Neural progenitor cell (in vitro differentiated cells): ENCODE data around the gene STEAP3. TPM values are rescaled to one million over a fixed set of nuclear protein-coding genes. Genes with fewer than 3 reads are reported as not detected.

Source experiments
- DNase-seq: peaks from one replicate; pipeline ENCODE4 v3.0.0-alpha.2; 2016; ENCODE audit warnings: low spot score
- H2AFZ ChIP-seq: fragments of 200-600 bp; sonication (generic); replicated peaks from 2 replicates; pipeline ENCODE4 v1.6.1; 2016; ENCODE audit warnings: antibody characterized with exemption
- H3F3A ChIP-seq: fragments of 200-600 bp; sonication (generic); 2 replicates; pipeline ENCODE4 v1.6.1; 2016; ENCODE audit warnings: antibody characterized with exemption, low read depth
- H3K27ac ChIP-seq: fragments of 200-600 bp; sonication (generic); 2 replicates; pipeline ENCODE4 v1.5.1; 2016; ENCODE audit warnings: mild to moderate bottlenecking
- H3K27me3 ChIP-seq: fragments of 200-600 bp; sonication (generic); 2 replicates; pipeline ENCODE4 v1.6.1; 2016; ENCODE audit warnings: mild to moderate bottlenecking, moderate library complexity
- H3K36me3 ChIP-seq: fragments of 200-600 bp; sonication (generic); 2 replicates; pipeline ENCODE4 v1.5.1; 2016
- H3K4me1 ChIP-seq: fragments of 200-600 bp; sonication (generic); 2 replicates; pipeline ENCODE4 v1.6.1; 2016; ENCODE audit warnings: mixed run types
- H3K4me2 ChIP-seq: fragments of 200-600 bp; sonication (generic); 2 replicates; pipeline ENCODE4 v1.6.1; 2016
- H3K4me3 ChIP-seq: fragments of 200-600 bp; sonication (generic); 2 replicates; pipeline ENCODE4 v1.5.1; 2016
- H3K79me2 ChIP-seq: fragments of 200-600 bp; sonication (generic); 2 replicates; pipeline ENCODE4 v1.6.1; 2016; ENCODE audit warnings: low read depth
- H3K9ac ChIP-seq: fragments of 200-600 bp; sonication (generic); 2 replicates; pipeline ENCODE4 v1.6.1; 2016
- H3K9me3 ChIP-seq: fragments of 200-600 bp; sonication (generic); 2 replicates; pipeline ENCODE4 v1.5.1; 2016; ENCODE audit warnings: low read depth
- H4K20me1 ChIP-seq: fragments of 200-600 bp; sonication (generic); 2 replicates; pipeline ENCODE4 v1.6.1; 2016; ENCODE audit warnings: low read depth
- H3K27ac Mint-ChIP-seq: 3 replicates; pipeline ENCODE4 v1.8.0; 2021; ENCODE audit warnings: mixed read lengths
- H3K27me3 Mint-ChIP-seq: 2 replicates; pipeline ENCODE4 v1.8.0; 2022; ENCODE audit warnings: low read depth, mild to moderate bottlenecking, inconsistent platforms, moderate library complexity, mixed read lengths; ENCODE audit not compliant: insufficient read depth
- H3K36me3 Mint-ChIP-seq: 3 replicates; pipeline ENCODE4 v1.8.0; 2021; ENCODE audit warnings: mixed read lengths
- H3K4me1 Mint-ChIP-seq: 3 replicates; pipeline ENCODE4 v1.8.0; 2021; ENCODE audit warnings: mixed read lengths
- H3K4me3 Mint-ChIP-seq: 3 replicates; pipeline ENCODE4 v1.8.0; 2021; ENCODE audit warnings: mild to moderate bottlenecking, moderate library complexity, mixed read lengths
- H3K9me3 Mint-ChIP-seq: 3 replicates; pipeline ENCODE4 v1.8.0; 2020; ENCODE audit warnings: mixed read lengths
- EZH2 ChIP-seq: fragments of 200-600 bp; sonication (generic); IDR thresholded peaks from 2 replicates; pipeline ENCODE4 v1.6.1; 2017; ENCODE audit warnings: antibody characterized with exemption, mild to moderate bottlenecking, moderate library complexity
- EZH2phosphoT487 ChIP-seq: fragments of 200-600 bp; sonication (generic); IDR thresholded peaks from 2 replicates; pipeline ENCODE4 v1.6.1; 2017; ENCODE audit warnings: antibody characterized with exemption
- total RNA-seq: library from RNA; depleted of rRNA; stranded (reverse); fragments of >200 nt; gene quantifications from 2 replicates; pipeline ENCODE4 v1.2.3, GENCODE V29; 2015; ENCODE audit warnings: low replicate concordance
- TF ChIP-seq, protein P1 (sequence below): fragments of 200-600 bp; sonication (generic); IDR thresholded peaks from 2 replicates; pipeline ENCODE4 v1.5.1; 2017; ENCODE audit warnings: antibody characterized with exemption, mild to moderate bottlenecking

Gene STEAP3
- total RNA-seq, 1 donor from 2014 or later, result 0.30 TPM

DNA sequence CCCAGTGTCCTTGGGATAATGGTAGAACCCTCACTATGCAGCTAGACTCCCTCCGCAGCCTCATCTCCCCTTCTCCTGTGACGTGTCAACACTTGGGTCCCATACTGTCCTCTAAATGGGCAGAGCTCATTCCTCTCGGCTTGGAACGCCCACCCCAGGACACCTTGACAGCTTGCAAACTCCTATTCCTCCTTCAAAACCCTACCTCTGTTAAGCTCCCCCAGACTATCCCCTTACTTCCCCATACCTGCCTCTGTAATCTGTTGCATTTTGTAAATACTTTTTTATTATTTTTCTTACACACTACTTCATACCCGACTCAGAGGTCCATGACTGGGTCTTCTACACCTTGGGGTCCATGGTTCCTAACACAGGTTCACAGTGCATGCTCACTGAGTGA, 28.0 kb downstream of the STEAP3 start:
- H3K27ac Mint-ChIP-seq, result no peak overlapping the region
- H3K4me3 ChIP-seq, result no peak overlapping the region
- H3K27me3 Mint-ChIP-seq, result peaks cover 9% of the 10 kb centered on the region
- no peaks in the 10 kb centered on the region for H3K9me3 ChIP-seq
- no peaks in the 10 kb centered on the region for H3K36me3 ChIP-seq
- H3K79me2 ChIP-seq, result no peaks in the 10 kb centered on the region
- H2AFZ ChIP-seq, result no peak overlapping the region
- H3K4me2 ChIP-seq, result no peak overlapping the region
- H3K9me3 Mint-ChIP-seq, result no peaks in the 10 kb centered on the region
- H3K4me1 Mint-ChIP-seq, result peaks cover 58% of the 10 kb centered on the region
- H3K36me3 Mint-ChIP-seq, result no peaks in the 10 kb centered on the region
- no peak overlapping the region for H3K27ac ChIP-seq
- peaks cover 4% of the 10 kb centered on the region for H3K4me1 ChIP-seq
- H3K4me3 Mint-ChIP-seq, result no peak overlapping the region
- no peaks in the 10 kb centered on the region for H4K20me1 ChIP-seq
- H3F3A ChIP-seq, result peaks cover 10% of the 10 kb centered on the region
- no peaks in the 10 kb centered on the region for H3K27me3 ChIP-seq
- TF ChIP-seq EZH2phosphoT487 (no peak), EZH2 (no peak)
- TF ChIP-seq, protein P1, sequence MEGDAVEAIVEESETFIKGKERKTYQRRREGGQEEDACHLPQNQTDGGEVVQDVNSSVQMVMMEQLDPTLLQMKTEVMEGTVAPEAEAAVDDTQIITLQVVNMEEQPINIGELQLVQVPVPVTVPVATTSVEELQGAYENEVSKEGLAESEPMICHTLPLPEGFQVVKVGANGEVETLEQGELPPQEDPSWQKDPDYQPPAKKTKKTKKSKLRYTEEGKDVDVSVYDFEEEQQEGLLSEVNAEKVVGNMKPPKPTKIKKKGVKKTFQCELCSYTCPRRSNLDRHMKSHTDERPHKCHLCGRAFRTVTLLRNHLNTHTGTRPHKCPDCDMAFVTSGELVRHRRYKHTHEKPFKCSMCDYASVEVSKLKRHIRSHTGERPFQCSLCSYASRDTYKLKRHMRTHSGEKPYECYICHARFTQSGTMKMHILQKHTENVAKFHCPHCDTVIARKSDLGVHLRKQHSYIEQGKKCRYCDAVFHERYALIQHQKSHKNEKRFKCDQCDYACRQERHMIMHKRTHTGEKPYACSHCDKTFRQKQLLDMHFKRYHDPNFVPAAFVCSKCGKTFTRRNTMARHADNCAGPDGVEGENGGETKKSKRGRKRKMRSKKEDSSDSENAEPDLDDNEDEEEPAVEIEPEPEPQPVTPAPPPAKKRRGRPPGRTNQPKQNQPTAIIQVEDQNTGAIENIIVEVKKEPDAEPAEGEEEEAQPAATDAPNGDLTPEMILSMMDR, result no peak
- H3K9ac ChIP-seq, result no peak overlapping the region
- no peak for DNase-seq

DNA sequence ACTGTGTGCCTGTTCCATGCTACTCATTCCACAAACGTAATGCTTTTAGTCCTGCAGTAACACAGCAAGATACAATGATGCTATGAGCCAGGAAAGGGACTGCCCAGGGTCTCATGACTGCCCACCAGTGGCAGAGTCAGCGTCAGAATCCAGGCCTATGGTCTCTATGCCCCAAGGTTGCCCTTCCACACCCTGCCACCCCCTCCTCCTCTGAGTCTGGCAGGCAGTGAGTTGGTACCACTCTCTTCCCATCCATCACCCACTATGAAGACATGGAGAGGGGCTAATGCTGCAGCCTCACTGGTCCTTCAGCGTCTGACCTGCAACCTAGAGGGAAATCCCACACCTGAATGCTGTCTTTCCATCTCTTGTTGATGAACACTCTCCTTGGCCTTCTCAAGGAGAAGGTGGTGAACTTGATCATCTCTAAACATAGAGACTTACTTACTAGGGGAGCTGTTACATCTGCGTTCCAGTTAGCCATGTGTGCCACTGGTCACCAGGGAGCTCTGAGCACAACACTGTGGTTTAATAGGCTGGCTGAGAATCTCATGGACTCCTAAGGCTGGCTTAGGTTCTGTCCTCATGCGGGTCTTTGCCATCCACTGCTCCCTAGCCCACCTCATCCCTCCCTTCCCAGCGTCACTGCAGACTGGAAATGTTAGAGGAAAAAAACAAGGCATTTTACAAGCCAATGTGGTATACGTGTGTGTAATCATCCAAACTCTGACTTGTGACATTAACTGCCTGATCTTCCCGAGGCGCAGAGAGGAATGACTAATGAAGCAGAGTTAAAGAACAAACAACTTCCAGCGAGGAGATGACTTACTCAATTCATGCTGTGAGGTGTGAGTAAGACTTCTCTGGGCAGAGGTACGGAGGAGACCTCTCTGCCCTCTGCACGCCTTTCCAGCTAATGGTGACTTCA, 28.8 kb downstream of the STEAP3 start:
- H3K9me3 Mint-ChIP-seq, result no peaks in the 10 kb centered on the region
- no peaks in the 10 kb centered on the region for H3K79me2 ChIP-seq
- no peaks in the 10 kb centered on the region for H3K36me3 Mint-ChIP-seq
- no peaks in the 10 kb centered on the region for H4K20me1 ChIP-seq
- H3K4me3 Mint-ChIP-seq, result no peak overlapping the region
- H3K4me3 ChIP-seq, result no peak overlapping the region
- DNase-seq, result no peak
- no peak overlapping the region for H3K9ac ChIP-seq
- H3K27ac ChIP-seq, result no peak overlapping the region
- peaks cover 4% of the 10 kb centered on the region for H3K4me1 ChIP-seq
- H3K4me1 Mint-ChIP-seq, result peaks cover 65% of the 10 kb centered on the region
- H3K27me3 Mint-ChIP-seq, result peaks cover 9% of the 10 kb centered on the region
- H3K9me3 ChIP-seq, result no peaks in the 10 kb centered on the region
- no peak overlapping the region for H3K4me2 ChIP-seq
- TF ChIP-seq EZH2phosphoT487 (no peak), EZH2 (no peak)
- H3F3A ChIP-seq, result peaks cover 10% of the 10 kb centered on the region
- no peaks in the 10 kb centered on the region for H3K36me3 ChIP-seq
- H2AFZ ChIP-seq, result no peak overlapping the region
- H3K27ac Mint-ChIP-seq, result no peak overlapping the region
- no peaks in the 10 kb centered on the region for H3K27me3 ChIP-seq

DNA sequence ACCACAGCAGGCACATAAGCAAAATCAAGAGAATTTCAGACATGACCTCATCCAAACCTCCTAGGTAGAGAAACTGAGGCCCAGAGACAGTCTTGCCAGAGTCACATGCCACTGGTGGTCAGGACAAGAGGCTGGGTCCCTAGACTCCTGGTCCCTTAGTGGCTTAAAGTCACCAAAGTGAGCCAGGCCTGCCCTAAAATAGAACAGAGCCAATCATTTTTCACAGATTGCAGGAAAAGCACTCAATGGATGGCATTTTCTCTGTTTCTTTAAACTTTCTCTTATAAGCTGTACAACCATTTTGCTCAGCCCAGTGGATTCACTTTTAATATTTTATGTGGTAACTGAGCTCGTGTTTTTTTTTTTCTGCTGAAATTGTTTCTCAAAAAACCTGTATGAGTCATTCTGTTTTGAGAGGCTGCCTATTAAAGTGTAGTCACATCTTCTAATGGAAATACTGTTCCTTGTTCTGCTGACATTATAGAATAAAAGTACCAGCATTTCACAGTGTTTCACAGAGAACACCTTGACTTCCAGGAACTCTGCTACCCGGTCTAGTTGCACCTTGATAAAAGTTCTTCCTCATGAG, 29.6 kb downstream of the STEAP3 start:
- Histone ChIP-seq H3K4me1 (peaks cover 4% of the 10 kb centered on the region), H3K27ac (no peak overlapping the region), H2AFZ (no peak overlapping the region), H3K27me3 (no peaks in the 10 kb centered on the region), H3K79me2 (no peaks in the 10 kb centered on the region), H3K9me3 (no peaks in the 10 kb centered on the region), H4K20me1 (no peaks in the 10 kb centered on the region), H3K4me2 (no peak overlapping the region), H3F3A (peaks cover 10% of the 10 kb centered on the region), H3K4me3 (no peak overlapping the region), H3K9ac (no peak overlapping the region), H3K36me3 (no peaks in the 10 kb centered on the region)
- Mint-ChIP-seq H3K4me3 (no peak overlapping the region), H3K4me1 (peaks cover 70% of the 10 kb centered on the region), H3K27ac (no peak overlapping the region), H3K27me3 (peaks cover 10% of the 10 kb centered on the region), H3K9me3 (no peaks in the 10 kb centered on the region), H3K36me3 (no peaks in the 10 kb centered on the region)
- no peak for DNase-seq
- TF ChIP-seq EZH2phosphoT487, result no peak
- TF ChIP-seq EZH2, result no peak
- TF ChIP-seq, protein P1, result no peak
